ENCODE data around the gene COL15A1. TPM values are rescaled to one million over a fixed set of nuclear protein-coding genes. Genes with fewer than 3 reads are reported as not detected.

COL15A1 gene
- total RNA-seq, 1 experiment from 2014 or later, result 0.04 TPM

GRCh38 chr9:98929895-98930341 is 13.8 kb upstream of the COL15A1 start:
- no peak for DNase-seq (ENCODE audit: low spot score)
- Histone ChIP-seq H3K27me3 (replicated peaks; ENCODE audit: insufficient read depth, low read depth, low read length, poor library complexity) (no peaks in the 10 kb centered on the region), H3K4me1 (ENCODE audit: insufficient read depth, low read length, poor library complexity, severe bottlenecking) (no peaks in the 10 kb centered on the region), H3K9me3 (ENCODE audit: low read depth, low read length, poor library complexity, severe bottlenecking) (no peaks in the 10 kb centered on the region), H3K36me3 (ENCODE audit: insufficient read depth, low read length, poor library complexity, severe bottlenecking) (no peaks in the 10 kb centered on the region), H3K27ac (ENCODE audit: low read depth, low read length, poor library complexity, severe bottlenecking) (no peak overlapping the region), H3K4me3 (ENCODE audit: low read depth, low read length, poor library complexity, severe bottlenecking) (no peak overlapping the region)
- intact Hi-C loops (cut with micrococcal nuclease; ENCODE audit: unreplicated experiment), result no loop called here
- ChIA-PET CTCF (no interaction called here), POLR2A (ENCODE audit: low non-redundant PET) (no interaction called here)
- BruUV-seq (replicated peaks), result no TSS peak
- TF ChIP-seq CTCF (conservative IDR thresholded peaks at IDR 0.05; ENCODE audit: low read depth, low read length) (no peak), EZH2 (IDR thresholded peaks at IDR 0.05; ENCODE audit: borderline replicate concordance, low read depth, low read length, poor library complexity, severe bottlenecking) (no peak)

GRCh38 chr9:98930792-98931191 is 12.9 kb upstream of the COL15A1 start:
- ChIA-PET CTCF (no interaction called here), POLR2A (ENCODE audit: low non-redundant PET) (no interaction called here)
- TF ChIP-seq EZH2 (IDR thresholded peaks at IDR 0.05; ENCODE audit: borderline replicate concordance, low read depth, low read length, poor library complexity, severe bottlenecking), result no peak
- TF ChIP-seq CTCF (conservative IDR thresholded peaks at IDR 0.05; ENCODE audit: low read depth, low read length), result no peak
- H3K4me1 ChIP-seq (ENCODE audit: insufficient read depth, low read length, poor library complexity, severe bottlenecking), result no peaks in the 10 kb centered on the region
- intact Hi-C loops (cut with micrococcal nuclease; ENCODE audit: unreplicated experiment), result no loop called here
- no peak overlapping the region for H3K27ac ChIP-seq (ENCODE audit: low read depth, low read length, poor library complexity, severe bottlenecking)
- H3K27me3 ChIP-seq (replicated peaks; ENCODE audit: insufficient read depth, low read depth, low read length, poor library complexity), result no peaks in the 10 kb centered on the region
- no peak overlapping the region for H3K4me3 ChIP-seq (ENCODE audit: low read depth, low read length, poor library complexity, severe bottlenecking)
- no peaks in the 10 kb centered on the region for H3K9me3 ChIP-seq (ENCODE audit: low read depth, low read length, poor library complexity, severe bottlenecking)
- no peak for DNase-seq (ENCODE audit: low spot score)
- H3K36me3 ChIP-seq (ENCODE audit: insufficient read depth, low read length, poor library complexity, severe bottlenecking), result no peaks in the 10 kb centered on the region
- no TSS peak for BruUV-seq (replicated peaks)

- H3K9me3 ChIP-seq (ENCODE audit: low read depth, low read length, poor library complexity, severe bottlenecking), result no peaks in the 10 kb centered on the region
- no peak overlapping the region for H3K4me3 ChIP-seq (ENCODE audit: low read depth, low read length, poor library complexity, severe bottlenecking)
- H3K27me3 ChIP-seq (replicated peaks; ENCODE audit: insufficient read depth, low read depth, low read length, poor library complexity), result no peaks in the 10 kb centered on the region
- no peak for TF ChIP-seq CTCF (conservative IDR thresholded peaks at IDR 0.05; ENCODE audit: low read depth, low read length)
- no peak for TF ChIP-seq EZH2 (IDR thresholded peaks at IDR 0.05; ENCODE audit: borderline replicate concordance, low read depth, low read length, poor library complexity, severe bottlenecking)
- DNase-seq (ENCODE audit: low spot score), result no peak
- no TSS peak for BruUV-seq (replicated peaks)
- CTCF ChIA-PET, result no interaction called here
- no peak overlapping the region for H3K27ac ChIP-seq (ENCODE audit: low read depth, low read length, poor library complexity, severe bottlenecking)
- no peaks in the 10 kb centered on the region for H3K4me1 ChIP-seq (ENCODE audit: insufficient read depth, low read length, poor library complexity, severe bottlenecking)
- H3K36me3 ChIP-seq (ENCODE audit: insufficient read depth, low read length, poor library complexity, severe bottlenecking), result no peaks in the 10 kb centered on the region
- intact Hi-C loops (cut with micrococcal nuclease; ENCODE audit: unreplicated experiment), result no loop called here
- POLR2A ChIA-PET (ENCODE audit: low non-redundant PET), result no interaction called here
These were observed 11.9 kb upstream of the COL15A1 start for GRCh38 chr9:98931600-98932389.

Data from A673 (cell line).